HG02763 (cell line): Measurements from ENCODE around the gene ANKRD39.
"Not testable (repeated sequence)": the region's sequence is repeated elsewhere in the genome, so short reads cannot be mapped to it uniquely, and the experiment has no call there.

Source experiments
- ATAC-seq: cut with Tn5 transposase; IDR thresholded peaks from one replicate; pipeline ENCODE4 v1.9.1; 2021; ENCODE audit warnings: mild to moderate bottlenecking, moderate library complexity; ENCODE audit not compliant: unreplicated experiment

ANKRD39 gene

DNA sequence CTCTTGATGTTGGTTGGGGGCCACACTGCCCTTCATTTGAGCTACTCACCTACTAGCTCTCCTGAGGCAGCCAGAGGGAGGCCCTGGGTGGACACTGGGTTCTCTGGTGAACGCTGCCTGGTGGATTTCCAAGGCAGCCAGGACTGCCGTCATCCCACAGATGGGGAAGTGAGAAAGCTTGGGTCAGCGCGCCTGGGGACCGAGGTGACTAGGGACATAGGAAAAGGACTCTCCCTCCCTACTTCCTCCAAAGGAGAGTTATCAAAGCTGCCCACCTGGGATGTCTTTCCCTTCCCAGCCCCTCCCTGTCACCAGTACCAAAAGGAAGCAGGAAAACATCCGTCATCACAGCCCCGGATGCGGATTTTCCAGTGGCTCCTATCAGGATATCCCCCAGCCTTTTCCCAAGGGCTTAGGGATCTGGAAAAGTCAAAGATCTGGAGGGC is 15.9 kb upstream of the ANKRD39 start:
- ATAC-seq, result no peak

GRCh38 chr2:96872591-96873349 is 15.0 kb upstream of the ANKRD39 start:
- ATAC-seq, result no peak

DNA sequence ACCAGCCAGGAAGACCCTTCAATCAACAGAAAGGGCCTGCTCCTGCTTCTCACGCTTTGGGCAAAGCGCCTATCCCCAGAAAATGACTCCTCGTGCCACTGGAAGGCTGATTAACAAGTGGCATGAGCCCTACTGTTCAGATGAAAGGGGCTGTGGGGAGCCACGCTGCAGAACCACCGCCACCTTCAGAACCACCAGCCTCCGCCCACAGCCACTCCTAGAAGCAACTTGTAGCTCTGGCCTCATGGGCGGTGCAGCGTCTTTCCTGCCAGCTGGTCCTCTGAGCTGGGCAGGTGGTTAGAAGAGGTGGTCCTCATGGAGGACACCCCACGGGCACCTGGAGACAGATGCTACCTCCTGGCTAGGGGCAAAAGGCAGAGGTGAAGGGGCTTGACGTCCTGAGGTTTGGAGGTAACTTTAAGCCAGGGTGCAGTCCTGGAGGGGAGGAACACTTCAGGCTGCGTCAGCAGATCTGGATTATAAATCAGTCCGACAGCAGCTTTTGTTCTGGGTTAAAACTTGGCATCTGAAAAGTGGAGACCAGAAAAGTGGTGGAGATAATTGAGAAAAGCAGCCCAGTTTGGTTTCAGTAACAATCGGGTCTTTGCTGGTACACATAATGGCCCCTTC is 12.9 kb upstream of the ANKRD39 start:
- ATAC-seq, result no peak

DNA sequence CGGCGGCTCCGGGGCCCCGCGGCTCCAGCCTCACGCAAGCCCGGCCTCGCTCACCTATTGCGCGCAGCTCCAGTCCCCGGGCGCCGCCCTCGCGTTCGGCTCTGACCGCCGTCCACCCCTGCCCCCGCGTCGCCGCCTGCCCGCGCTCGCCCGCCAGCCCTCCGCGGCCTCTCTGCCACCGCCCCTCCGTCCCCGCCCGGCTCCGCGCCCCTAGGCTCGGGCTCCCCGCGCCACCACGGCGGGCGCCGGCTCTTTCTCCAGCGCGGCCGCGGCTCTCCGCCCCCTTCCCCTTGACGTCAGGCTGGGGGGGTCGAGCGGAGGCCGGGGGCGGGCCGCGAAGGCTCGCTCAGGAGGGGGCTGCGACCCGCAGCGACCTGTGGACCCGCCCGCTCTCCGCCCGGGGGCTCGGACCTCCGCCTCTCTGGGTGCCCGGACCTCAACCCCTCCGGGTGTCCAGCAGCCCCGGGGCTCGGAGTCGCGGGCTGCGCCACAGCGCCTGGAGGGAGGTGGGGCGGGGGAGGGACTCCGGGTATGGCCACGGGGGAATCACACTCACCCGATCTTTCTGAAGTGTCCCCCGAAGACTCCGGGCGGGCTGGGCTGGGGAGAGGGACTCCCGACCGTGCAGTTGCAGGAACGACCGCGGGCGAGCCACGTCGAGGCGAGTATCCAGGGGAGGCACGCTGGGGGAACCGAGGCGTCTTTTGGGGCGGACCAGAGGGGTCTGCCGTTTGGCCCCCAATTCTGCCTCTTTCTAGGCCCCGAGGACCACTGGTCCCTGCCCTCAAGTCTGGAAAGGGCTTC is 12.2 kb upstream of the ANKRD39 start, which contains the start of gene SEMA4C:
SEMA4C (minus strand) TSS at position 259 of the 804 bp plus-strand sequence. CDS start 2,194 bp downstream, outside the sequence.
- ATAC-seq, result no peak

GRCh38 chr2:96869281-96869821 is 11.5 kb upstream of the ANKRD39 start:
- peak; percentile 4 for ATAC-seq

DNA sequence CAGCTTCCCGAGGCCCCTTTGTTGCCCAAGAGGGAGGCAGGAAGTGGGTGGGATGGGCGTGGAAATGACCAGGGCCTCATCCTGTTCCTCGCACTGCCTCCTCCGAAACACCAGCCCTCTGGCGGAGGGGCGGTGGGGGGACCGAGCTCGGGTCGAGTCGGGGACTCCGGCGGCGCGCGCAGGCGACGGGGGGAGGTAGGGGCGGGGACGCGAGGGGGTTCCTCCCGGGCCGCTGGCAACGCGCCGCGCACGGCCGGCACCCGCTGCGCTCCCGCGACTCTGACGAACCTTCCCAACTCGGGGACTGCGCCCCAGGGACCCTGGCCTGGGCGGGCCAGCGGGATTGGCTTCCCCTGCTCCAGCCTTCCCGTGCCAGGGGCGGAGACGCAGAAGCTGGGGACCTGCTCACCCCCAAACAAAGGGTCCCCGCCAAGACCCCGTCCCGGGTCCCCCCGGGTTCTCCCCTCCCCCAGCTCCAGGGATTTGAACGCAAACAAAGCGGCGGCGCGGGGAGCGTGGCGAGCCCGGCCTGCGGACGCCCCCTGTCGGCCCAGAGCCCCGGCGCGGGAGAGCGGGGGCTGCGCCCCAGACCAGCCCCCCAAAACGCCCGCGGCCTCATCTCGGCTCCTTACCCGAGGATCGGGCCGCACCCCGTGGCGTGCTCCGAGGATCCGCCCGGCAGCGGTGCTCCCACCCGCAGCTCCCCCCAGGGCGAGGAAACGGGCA is 10.9 kb upstream of the ANKRD39 start:
- peak; percentile 42 for ATAC-seq

GRCh38 chr2:96867756-96868554 is 10.1 kb upstream of the ANKRD39 start:
- ATAC-seq, result peak; percentile 14

DNA sequence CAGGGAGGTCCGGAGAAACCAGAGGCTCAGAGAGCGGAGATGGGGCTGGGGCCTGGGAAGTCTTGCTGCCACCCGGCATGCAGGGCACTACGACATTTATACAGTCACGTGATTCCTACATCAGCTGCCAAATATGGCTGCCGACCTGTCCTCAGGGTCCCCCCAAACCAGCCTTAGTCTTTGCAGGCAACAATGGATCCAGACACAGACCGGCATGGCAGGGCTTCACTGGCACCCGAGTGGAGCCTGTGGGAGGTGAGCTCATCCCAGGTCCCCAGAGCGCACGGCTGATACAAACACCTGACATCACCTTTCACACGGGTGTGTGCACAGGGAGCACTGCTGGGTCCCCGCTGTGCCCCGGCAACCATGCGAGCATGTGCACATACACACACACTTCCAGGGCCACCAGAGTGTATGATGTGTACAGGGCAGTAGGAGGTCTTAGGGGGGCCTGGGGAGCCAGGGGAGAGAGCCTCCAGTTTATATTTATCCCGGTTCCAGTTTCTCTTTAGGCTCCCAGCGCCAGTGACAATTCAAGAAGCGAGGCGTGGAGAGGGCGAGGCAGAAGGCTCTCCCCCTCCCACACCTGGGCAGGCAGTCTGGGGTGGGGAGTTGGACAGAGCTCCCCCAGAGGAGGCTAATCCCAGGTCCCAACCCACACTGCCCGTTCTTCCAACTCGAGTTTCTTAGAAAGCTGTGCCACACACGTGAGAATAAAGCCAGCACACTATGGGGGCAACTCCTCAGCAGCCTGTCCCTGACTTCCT is 9.4 kb upstream of the ANKRD39 start:
- ATAC-seq, result no peak

DNA sequence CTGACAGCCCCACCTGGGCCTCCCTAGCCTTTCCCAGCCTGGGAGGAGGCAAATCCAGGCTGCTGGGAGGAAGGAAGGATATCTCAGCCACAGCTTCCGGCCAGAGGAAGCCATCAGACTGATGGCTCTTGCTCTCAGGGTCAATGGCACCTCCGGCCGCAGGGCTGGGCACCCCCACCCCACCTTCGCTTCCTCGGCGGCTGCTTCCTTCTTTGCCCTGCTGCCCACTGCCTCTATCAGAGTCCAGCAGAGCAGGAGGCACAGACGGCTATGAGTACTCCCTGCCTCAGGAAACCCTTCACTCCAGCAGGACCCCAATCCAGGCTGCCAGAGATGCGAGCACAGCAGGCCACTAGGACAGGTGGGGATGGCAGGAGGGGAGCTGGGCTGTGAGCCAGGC is 8.8 kb upstream of the ANKRD39 start:
- no peak for ATAC-seq

DNA sequence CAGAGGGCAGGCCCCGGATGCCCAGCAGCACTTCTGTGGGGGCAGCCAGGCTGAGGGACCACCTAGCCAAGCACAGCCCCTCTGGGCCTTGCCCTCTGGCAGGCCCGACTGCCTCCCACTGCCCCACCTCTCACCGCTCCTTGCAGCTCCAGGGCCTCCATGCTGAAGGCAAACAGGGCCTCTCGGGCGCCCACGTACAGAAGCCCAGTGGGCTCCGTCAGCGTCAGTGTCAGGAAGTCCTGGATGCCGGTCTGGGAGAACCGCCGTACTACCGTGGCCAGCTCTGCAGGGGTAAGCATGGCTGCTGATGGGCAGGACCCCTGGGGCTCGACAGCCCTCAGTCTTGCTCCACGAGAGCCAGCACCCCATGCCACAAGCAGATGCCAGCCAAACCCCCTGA is 8.3 kb upstream of the ANKRD39 start:
- no peak for ATAC-seq

GRCh38 chr2:96865654-96866053 is 7.8 kb upstream of the ANKRD39 start:
- no peak for ATAC-seq

DNA sequence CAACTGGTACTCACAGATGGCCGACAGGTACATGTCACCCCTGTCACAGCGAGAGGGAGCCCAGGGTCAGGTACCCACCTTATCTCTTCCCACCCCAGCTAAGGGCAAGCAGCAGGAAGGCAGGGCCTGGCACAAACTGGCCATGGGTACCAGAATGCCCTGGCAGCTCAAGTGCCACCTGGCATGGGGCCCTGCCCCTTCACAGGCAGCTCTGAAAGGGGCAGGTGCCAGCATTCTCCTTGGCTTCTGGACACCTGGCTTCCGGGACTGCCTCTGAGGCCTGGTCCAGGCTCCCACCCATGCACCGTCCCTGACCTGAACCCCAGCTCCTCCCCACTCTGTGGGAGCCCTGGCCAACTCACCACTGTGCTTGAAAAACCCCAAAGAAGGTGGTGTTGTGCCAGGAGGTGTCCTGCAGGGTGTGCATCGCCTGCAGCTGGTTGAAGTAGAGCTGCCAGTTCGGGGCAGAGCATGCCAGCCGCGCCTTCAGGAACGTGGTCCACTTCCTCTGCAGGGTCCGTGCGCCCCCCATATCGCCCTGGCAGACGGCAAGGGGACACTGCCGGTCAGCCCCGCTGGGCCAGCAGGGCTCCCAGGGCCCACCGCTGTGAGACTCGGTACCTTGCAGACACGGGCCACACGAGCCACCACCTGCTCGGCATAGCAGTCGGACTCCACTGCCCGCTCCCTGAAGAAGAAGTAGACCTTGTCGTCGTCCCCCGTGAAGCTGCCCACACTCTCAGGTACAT is 6.7 kb upstream of the ANKRD39 start:
- ATAC-seq, result no peak

- no peak for ATAC-seq
These were observed 5.9 kb upstream of the ANKRD39 start for GRCh38 chr2:96863575-96864342.

DNA sequence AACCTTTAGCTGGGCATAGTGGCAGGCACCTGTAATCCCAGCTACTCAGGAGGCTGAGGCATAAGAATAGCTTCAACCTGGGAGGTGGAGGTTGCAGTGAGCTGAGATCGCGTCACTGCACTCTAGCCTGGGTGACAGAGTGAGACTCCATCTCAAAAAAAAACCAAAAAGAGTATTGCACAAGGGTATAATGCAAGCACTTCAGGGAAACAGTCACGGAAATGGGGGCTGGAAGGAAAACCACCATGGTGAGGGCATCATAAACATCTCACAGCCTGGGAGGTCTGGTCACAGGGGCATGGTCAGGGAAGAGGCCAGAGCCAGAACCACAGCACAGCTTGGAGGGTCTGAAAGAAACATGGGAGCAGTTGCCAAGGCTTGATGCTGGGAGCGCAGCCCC is 5.2 kb upstream of the ANKRD39 start:
- not testable (repeated sequence) for ATAC-seq

DNA sequence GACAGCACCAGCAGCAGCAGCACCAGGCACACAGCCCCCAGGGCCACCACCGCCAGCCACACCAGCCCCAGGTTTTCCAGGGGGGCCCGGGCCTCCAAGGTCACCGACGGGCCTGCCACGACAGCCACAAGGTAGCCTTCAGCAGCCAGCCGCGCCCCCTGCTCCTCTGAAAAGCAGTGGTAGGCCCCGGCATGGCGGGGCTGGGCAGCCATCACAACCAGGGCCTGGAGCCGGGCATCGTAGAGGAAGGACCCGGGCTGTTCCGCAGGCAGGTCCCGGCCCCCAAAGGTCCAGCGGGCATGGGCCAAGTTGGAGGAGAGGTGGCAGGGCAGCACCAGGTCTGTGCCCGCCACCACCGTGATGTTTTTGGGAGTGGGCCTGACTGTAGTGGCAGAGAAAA is 3.3 kb upstream of the ANKRD39 start:
- ATAC-seq, result no peak

DNA sequence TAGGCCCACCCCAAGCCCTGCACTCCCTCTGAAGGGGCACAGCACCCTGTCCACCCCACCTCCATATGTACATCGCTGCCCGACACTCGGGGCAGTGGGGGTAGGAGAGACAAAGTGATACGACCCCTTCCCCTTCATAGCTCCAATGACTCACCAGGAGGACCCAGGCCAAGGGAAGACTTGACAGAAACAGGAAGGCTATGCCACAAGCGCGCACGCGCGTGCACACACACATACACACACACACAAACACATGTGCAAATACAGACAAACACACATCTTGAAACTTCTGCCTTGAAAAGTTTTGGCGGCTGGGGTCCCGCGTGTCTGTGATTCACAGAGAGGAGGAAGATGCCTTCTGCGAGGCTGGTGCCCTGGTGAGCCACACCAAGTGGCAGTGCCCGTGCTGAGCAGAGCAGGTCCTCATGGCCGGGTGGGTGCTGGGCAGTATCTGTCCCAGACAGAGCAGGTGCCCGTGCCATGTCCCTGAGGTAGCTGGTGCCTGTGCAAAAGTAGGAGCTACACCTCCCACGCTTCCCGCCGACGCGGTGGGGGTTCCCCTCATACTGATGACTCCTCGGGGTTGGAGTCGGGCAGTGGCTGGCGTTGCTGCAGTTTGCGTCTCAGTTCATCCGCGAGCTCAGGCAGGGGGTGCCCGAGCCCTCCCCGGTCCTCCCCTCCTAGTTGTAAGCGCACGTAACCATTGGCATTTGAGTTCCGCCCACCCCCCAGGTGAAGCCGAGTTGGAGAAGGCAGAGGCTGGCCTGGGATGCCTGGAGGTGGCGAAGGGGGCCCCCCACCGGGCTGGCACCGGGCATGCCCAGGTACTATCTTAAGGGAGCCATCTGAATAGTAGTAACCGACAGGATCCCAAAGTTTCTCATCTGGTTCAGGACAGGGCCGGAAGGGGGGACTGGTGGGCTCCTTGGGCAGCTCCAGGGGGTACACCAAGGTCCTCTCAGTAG is 2.5 kb upstream of the ANKRD39 start:
- ATAC-seq, result no peak

- ATAC-seq, result no peak
These were observed 1.9 kb upstream of the ANKRD39 start for GRCh38 chr2:96859681-96860064.
